Stimulated activated CD4-positive, alpha-beta T cell treated with anti-CD3 and anti-CD28 coated beads, TNF-alpha, amount 100 ng/mL, for 24 hours (primary cell): ENCODE data around the gene MSL1.
"Not testable (repeated sequence)": the region's sequence is repeated elsewhere in the genome, so short reads cannot be mapped to it uniquely, and the experiment has no call there.

Source experiments
- DNase-seq, 3 experiments: peaks; one replicate each; pipeline ENCODE4 v3.0.0-alpha.2; 2020; ENCODE audit warnings: low read depth in 3 of 3

The MSL1 gene

DNA sequence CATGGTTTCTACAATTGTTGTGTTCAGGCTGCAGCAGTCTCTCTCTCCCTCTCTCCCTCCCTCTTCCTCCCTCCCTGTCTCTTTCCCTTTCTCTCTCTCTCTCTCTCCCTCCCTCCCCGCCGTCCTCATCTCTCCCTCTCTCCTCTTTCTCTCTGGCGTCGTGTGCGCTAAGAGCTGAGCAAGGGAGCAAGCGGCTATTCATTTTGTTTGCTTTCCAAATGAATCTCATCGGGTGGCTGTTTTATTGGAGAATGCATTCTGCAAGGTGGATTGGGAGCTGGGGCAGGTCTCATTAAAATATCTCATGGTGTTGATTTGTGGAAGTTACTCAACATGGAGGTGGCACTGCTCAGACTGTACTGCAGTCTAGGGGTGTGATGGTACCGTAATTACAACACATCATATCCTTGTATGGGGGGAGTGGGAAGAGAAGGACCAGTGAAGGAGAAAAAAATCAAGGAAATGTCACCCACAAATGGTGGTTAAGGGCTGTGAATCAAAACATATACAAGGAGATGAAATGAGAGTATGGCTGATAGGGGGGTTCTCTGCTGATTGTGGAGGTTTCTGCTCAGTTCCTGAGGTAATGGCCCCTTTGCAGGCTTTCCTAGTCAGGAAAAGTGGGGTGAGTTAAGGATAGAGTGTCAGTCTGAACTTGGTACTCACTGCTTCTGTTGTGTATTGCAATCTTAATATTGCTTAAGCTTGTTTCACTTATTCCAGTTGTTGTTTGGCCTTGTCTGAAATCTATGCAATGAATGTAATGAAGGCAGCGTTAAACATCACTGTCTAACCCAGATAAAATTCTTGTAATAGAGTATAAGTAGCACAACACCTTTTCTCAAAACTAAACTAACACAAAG, 2.7 kb downstream of the MSL1 start:
- DNase-seq, result no peak

DNA sequence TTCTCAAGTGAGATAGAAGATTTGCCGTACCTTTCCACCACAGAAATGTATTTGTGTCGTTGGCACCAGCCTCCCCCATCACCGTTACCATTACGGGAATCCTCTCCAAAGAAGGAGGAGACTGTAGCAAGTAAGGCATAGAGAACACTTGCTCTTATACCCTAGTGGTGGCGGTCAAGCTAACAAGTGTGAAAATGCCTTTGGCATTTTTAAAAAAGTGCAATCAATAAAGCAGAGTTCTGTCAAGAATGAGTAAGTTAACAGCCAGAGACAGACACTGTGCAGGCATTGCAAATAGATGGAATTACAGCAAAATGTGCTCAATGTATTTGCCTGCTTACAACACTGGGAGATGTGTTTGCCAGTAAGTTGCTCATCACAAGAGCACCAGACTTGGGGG, 7.7 kb downstream of the MSL1 start:
- no peak for DNase-seq

DNA sequence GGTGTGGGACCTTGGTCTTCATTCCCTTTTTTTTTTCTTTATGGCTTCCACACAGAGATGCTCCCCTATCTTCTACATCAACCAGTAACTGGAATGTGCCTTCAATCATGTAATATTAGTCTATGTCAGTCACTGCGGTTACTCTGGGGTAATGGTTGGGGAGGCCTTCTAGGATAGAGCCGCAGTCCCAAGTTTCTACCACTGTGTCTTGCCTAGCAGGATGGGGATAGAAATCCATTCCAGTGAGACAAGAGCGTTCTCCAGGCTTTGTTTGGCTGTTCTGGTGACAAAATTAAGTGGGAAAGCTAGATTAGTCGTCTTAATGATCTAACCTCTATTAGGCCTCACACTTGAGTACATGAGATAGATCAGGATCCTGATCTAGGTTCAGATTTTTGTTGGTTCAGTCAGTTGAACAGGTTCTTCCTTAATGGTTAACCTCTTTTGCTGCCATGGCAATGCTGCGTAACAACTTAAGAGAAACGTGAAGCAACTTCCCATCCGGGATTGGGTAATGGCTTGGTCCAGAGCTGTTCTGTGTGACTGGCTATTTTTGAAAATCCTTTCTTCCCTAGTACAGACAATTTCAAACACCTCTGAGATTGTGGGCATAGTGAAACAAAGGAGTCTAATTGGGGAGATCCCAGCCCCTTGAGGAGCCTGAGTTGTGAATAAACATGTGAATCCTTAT, 8.7 kb downstream of the MSL1 start:
- no peak for DNase-seq

DNA sequence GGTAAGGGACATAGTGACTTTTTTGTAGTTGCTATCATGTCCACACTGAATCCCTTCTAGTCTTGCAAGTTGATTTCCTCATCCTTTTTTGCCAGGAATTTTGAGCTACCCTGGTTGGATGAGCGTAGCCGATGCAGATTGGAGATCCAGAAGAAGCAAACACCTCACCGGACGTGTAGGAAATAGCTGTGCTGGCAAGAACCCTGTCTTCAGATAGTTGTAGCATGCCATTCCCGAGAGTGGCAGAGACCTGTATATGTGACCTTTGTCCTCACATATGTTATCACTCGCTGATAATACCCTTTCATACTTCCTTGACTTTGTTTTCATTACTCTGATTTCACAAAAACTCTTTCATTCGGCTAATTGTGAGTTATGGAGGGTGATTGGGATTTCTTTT, 12.4 kb downstream of the MSL1 start:
- DNase-seq, result no peak

DNA sequence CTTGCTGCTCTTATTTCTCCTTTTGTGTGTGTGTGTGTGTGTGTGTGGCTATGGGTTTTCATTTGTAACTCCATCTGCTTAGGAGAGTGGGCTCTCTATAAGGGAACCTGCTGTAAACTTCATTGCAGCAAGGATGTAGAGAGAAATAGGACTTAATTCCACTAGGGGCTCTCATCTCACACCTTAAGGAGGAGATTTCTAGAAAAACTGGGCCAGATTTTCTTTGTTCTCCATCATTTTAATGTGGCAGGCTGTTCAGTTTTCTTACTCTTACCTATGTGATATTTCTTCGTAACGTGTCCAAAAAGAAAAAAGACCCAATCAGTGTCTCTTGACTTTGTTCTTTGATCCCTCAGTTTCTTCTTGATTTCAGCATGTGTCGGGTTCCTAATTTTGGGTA, 14.0 kb downstream of the MSL1 start:
- no peak for DNase-seq

DNA sequence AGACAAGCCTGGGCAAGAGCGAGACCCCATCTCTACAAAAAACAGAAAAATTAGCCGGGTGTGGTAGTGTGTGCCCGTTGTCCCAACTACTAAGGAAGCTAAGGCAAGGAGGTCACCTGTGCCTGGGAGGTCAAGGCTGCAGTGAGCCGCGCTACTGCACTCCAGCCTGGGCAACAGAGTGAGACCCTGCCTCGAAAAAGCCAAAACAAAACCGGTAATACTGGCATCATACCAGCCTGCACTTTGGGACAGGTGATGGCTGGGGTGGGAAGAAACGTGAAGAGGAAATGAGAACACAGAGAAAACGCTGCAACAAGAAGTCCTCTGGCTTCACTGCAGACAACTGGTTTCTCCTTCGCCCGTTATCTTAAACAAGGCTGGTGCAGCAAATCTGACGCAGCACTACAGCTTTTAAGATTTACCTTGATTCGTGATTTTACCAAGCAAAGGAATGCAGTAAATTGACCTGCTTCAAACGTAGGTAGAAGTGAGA, 17.8 kb downstream of the MSL1 start:
- DNase-seq, result no peak

DNA sequence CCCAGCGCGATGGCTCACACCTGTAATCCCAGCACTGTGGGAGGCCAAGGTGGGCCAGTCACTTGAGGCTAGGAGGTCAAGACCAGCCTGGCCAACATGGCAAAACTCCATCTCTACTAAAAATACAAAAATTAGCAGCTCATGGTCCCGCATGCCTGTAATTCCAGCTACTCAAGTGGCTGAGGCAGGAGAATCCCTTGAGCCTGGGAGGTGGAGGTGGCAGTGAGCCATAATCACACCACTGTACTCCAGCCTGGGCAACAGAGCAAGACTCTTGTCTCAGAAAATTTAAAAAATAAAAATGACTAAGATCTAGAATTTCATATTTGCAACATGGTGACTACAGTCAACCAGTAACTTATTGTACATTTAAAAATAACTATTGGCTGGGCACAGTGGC, 21.4 kb downstream of the MSL1 start:
- not testable (repeated sequence) for DNase-seq

DNA sequence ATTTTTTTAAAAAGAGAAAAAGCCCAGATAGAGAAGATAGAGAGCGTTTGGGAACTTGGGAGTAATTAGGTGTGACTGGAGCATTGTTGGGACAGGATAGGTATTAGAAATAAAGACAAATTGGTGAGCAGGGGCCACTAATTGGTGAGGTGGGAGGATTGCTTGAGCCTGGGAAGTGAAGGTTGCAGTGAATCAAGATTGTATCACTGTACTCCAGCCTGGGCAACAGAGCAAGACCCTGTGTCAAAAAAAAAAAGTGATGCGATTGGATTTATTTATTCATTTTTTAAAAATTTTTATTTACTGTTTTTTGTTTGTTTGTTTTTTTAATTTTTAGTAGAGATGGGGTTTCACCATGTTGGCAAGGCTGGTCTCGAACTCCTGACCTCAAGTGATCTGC, 23.7 kb downstream of the MSL1 start:
- DNase-seq, result no peak

DNA sequence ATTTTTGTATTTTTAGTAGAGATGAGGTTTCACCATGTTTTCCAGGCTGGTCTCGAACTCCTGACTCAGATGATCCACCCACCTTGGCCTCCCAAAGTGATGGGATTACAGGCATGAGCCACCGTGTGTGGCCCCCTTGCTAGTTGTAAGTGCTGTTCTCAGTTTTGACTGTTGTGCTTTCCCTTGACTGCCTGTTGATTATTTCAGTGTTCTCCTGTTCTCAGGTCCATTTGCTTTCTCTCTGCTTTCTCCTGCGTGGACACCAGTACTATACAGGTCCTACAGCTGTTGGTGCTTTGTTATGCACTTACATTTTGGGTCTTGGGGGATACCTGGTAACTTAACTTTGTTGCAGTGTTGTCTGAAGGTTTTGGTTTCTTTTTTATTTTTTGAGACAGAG, 26.8 kb downstream of the MSL1 start:
- no peak for DNase-seq

DNA sequence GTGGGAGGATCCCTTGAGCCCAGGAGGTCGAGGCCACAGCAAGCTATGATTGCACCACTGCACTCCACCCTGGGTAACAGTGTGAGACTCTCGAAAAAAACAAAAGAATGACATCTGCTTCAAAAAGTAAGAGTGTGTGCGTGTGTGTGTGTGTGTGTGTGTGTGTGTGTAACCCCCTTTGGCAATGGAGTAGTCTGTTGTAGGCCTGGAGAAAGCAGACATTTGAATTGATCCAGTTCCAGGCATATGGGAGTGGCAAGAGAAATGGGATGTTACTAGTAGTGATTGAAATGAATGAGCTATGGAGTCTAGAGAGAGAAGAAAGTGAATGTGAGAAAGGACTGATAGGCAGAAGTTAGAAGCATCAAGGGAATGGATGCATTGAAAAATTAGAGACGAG, 28.5 kb downstream of the MSL1 start:
- DNase-seq, result no peak

DNA sequence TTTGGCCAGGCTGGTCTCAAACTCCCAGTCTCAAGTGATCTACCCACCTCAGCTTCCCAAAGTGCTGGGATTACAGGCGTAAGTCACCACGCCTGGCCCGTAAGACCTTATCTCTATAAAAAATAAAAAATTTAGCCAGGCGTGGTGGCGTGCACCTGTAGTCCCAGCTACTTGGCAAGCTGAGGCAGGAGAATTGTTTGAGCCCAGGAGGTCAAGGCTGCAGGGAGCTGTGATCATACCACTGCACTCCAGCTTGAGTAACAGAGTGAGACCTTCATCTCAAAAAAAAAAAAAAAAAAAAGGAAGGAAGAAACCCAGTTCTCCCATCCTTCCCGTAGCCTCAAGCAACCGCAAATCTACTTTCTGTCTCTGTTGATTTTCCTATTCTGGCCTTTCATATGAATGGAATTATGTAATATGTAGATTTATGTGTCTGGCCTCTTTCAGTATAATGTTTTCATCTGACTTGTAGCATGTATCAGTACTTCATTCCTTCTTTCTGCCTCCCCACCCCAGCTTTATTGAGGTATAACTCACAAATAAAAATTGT, 29.7 kb downstream of the MSL1 start:
- DNase-seq, result no peak

DNA sequence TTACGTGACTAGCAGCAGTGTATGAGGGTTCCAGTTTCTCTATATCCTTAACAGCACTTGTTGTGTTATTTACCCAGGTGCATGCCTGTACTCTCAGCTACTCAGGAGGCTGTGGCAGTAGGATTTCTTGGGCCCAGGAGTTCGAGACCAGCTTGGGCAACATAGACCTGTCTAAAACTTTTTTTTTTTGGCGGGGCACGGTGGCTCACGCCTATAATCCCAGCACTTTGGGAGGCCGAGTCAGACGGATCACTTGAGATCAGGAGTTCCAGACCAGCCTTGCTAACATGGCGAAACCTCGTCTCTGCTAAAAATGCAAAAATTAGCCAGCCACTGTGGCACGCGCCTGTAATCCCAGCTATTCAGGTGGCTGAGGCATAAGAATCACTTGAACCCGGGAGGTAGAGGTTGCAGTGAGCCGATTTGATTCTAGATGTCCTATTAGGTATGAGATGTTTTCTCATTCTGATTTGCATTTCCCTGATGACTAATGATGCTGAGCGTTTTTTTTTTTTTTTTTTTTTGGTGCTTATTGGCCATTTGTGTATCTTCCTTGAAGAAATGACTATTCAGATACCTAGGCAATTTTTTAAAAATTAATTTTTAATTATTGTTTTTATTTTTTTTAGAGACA, 31.9 kb downstream of the MSL1 start:
- no peak for DNase-seq

DNA sequence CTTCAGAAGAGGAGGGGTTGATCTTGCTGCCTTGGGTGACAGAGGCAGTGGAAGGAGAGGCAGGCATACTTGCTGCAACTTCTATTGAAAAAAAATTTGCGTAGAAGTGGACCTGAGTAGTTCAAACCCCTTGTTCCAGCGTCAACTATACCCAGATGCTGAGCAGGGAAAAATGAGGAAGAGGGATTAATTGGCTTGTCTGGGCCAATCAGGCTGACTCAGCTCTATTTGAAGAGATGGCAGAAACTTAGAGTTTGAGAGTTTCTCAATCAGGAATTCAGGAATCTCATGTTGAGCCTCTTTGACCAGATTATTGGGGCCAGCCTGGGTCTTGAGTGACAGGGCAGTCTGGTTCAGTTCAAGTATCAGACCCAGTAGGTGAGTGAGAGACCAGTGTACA, 36.2 kb downstream of the MSL1 start:
- no peak for DNase-seq

DNA sequence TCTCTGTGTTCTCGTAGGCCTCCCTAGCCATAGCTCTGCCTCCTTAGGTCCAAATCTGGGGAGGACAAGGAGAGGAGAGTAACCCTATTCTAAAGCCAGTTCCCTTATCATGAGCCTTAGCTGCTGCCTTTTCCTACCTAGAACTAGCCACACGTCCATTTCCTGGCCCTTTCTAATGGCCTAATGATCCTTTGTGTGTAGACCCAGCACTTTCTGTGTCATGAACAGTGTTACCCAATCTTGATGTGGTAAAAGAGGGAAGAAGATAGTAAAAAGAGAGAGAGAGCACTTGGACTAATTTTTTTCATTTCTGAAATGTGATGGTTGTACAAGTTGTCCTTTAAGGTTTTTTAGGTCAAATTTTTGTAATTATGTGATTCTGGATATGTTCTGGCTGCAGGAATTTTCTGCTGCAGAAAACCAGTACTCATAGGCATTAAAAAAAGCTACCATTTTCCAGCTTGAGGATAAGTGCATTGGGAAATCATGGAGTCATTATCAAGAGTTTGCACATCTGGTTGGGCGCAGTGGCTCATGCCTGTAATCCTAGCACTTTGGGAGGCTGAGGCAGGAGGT, 36.8 kb downstream of the MSL1 start:
- no peak for DNase-seq

DNA sequence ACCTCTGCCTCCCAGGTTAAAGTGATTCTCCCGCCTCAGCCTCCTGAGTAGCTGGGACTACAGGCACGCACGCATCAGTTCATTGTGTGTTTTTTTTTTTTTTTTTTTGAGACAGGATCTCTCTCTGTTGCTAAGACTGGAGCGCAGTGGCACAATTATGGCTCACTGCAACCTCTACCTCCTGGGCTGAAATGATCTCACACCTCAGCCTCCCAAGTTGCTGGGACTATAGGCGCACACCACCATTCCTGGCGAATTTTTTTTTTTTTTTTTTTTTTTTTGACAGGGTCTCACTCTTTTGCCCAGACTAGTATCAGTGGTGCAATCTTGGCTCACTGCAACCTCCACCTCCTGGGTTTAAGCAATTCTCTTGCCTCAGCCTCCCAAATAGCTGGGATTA, 37.7 kb downstream of the MSL1 start:
- DNase-seq, result no peak

DNA sequence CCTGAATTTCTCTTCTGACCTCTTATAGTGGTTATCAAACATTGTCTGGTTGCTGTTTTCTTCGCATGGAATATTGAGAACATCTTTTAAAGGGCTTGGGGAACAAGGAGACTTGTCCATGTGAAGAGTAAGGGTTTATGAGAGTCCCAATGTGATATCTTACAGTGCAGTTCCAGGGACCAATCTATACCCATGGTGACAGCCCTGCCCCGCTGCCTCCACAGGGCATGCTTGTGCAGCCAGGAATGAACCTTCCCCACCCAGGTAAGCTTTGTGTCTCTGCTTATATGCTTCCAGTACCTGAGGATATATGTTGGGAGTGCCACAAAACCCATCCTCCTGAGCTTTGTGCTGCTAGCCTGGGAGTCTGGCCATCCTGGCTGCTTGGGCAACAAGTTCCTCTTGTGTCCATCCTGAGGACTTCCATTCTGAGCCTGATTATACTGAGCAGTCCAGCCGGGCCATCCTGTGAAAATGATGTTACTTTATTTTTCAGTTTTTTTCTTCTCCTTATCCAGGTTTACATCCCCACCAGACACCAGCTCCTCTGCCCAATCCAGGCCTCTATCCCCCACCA, 46.0 kb downstream of the MSL1 start:
- no peak for DNase-seq

DNA sequence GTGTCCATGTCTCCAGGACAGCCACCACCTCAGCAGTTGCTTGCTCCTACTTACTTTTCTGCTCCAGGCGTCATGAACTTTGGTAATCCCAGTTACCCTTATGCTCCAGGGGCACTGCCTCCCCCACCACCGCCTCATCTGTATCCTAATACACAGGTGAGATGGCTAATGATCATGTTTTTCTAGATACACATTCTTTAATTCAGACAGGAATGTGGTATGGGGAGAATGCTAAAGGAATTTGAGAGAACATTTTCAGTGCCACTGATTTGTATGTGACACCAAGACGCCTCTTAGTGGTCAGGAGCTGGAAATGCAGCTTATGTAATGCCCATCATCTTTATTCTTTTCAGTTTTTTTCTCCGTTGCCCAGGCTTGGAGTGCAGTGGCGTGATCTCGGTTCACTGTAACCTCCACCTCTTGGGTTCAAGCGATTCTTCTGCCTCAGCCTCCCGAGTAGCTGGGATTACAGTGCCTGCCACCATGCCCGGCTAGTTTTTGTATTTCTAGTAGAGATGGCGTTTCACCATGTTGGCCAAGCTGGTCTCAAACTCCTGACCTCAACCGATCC, 46.6 kb downstream of the MSL1 start:
- no peak for DNase-seq

DNA sequence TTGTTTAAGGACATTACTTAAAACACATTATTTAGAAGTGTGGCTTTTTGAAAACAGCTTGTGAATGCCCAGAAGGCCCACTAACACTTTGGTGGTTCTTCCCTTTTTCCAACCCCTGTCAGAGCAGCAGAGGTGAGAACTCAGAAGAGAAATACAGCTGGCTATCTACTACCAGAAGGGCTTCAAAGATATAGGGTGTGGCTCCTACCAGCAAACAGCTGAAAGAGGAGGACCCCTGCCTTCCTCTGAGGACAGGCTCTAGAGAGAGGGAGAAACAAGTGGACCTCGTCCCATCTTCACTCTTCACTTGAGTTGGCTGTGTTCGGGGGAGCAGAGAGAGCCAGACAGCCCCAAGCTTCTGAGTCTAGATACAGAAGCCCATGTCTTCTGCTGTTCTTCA, 48.6 kb downstream of the MSL1 start:
- no peak for DNase-seq

DNA sequence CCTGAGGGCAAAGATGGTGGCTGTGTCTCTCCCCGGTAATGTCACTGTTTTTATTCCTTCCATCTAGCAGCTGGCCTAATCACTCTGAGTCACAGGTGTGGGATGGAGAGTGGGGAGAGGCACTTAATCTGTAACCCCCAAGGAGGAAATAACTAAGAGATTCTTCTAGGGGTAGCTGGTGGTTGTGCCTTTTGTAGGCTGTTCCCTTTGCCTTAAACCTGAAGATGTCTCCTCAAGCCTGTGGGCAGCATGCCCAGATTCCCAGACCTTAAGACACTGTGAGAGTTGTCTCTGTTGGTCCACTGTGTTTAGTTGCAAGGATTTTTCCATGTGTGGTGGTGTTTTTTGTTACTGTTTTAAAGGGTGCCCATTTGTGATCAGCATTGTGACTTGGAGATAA, 50.0 kb downstream of the MSL1 start:
- DNase-seq, result no peak

DNA sequence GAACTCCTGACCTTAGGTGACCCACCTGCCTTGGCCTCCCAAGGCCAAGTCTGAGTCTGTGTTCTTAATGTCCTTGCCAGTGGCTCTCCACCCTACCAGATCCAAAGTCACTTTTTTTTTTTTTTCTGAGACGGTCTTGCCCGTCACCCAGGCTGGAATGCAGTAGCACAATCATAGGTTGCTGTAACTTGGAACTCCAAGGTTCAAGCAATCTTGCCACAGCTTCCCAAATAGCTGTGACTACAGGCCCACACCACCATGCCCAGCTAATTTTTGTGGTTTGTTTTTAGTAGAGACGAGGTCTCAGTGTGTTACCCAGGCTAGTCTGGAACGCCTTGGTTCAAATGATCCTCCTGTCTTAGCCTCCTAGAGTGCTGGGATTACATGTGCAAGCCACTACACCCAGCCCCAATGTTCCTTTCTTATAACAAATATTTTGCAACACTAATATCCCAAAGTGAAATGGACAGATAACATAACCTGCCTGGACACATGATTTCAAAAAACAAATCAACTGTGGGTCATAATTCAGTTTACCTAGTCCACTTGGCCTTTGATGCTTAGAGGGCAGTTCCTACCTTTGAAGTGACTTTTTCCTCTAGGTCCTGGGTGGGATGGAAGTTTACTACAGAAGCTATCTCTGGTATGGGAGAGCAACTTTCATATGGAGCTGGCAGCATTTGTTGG, 51.5 kb downstream of the MSL1 start:
- DNase-seq, result no peak

DNA sequence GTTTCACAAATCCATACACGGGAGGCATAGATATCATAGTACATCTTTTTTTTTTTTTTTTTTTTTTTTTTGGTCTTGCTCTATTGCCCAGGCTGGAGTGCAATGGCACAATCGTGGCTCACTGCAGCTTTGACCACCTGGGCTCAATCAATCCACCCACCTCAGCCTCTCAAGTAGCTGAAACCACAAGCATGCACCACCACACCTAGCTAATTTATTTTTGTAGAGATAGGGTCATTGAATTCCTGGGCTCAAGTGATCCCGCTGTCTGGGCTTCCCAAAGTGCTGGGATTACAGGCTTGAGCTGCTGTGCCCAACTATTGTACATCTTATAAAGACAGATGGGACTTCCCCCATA, 52.0 kb downstream of the MSL1 start:
- DNase-seq, result no peak
